ENCODE data around the gene YAF2. TPM values are rescaled to one million over a fixed set of nuclear protein-coding genes. Genes with fewer than 3 reads are reported as not detected.

The YAF2 gene
- total RNA-seq, 4 donors from 2014 or later: 16.5 to 42.3 (median 25.3) TPM

GRCh38 chr12:42174978-42175377 is 63.1 kb downstream of the YAF2 start:
- Histone ChIP-seq H3K4me3 (no peak overlapping the region), H3K36me3 (peaks cover 0 to 32% of the 10 kb centered on the region in 2 donors), H3K27me3 (no peaks in the 10 kb centered on the region), H3K27ac (no peak overlapping the region), H3K9me3 (no peaks in the 10 kb centered on the region), H3K4me1 (no peaks in the 10 kb centered on the region)
- TF ChIP-seq POLR2A (IDR thresholded peaks at IDR 0.05): no peak
- TF ChIP-seq CTCF (IDR thresholded peaks at IDR 0.05): no peak
- TF ChIP-seq POLR2AphosphoS5 (IDR thresholded peaks at IDR 0.05): no peak
- no peak for TF ChIP-seq EP300 (IDR thresholded peaks at IDR 0.05)
- 100% methylated on average over 1 of the region's 1 CpG for WGBS, 2 donors (ENCODE audit: low coverage in 1 of 2)
- no peak for ATAC-seq

GRCh38 chr12:42173961-42174521 is 64.0 kb downstream of the YAF2 start:
- Histone ChIP-seq H3K4me1 (no peaks in the 10 kb centered on the region), H3K9me3 (no peaks in the 10 kb centered on the region), H3K4me3 (no peak overlapping the region), H3K36me3 (peaks cover 0 to 28% of the 10 kb centered on the region in 2 donors), H3K27me3 (no peaks in the 10 kb centered on the region), H3K27ac (no peak overlapping the region)
- TF ChIP-seq CTCF (IDR thresholded peaks at IDR 0.05) (no peak), EP300 (IDR thresholded peaks at IDR 0.05) (no peak), POLR2A (IDR thresholded peaks at IDR 0.05) (no peak), POLR2AphosphoS5 (IDR thresholded peaks at IDR 0.05) (no peak)
- no peak for ATAC-seq

- no peak for ATAC-seq
- H3K27me3 ChIP-seq: no peaks in the 10 kb centered on the region
- peaks cover 0 to 26% of the 10 kb centered on the region in 2 donors for H3K36me3 ChIP-seq
- no peak for TF ChIP-seq EP300 (IDR thresholded peaks at IDR 0.05)
- no peak for TF ChIP-seq POLR2AphosphoS5 (IDR thresholded peaks at IDR 0.05)
- no peak for TF ChIP-seq CTCF (IDR thresholded peaks at IDR 0.05)
- no peak for TF ChIP-seq POLR2A (IDR thresholded peaks at IDR 0.05)
- H3K27ac ChIP-seq: no peak overlapping the region
- no peaks in the 10 kb centered on the region for H3K9me3 ChIP-seq
- H3K4me1 ChIP-seq: no peaks in the 10 kb centered on the region
- no peak overlapping the region for H3K4me3 ChIP-seq
- WGBS, 2 donors (ENCODE audit: low coverage in 1 of 2): 95 to 97% methylated on average over 4 of the region's 4 CpGs
Measured at GRCh38 chr12:42172441-42173210, 65.4 kb downstream of the YAF2 start.

GRCh38 chr12:42167711-42168110 is 70.3 kb downstream of the YAF2 start:
- TF ChIP-seq POLR2A (IDR thresholded peaks at IDR 0.05) (no peak), POLR2AphosphoS5 (IDR thresholded peaks at IDR 0.05) (no peak), CTCF (IDR thresholded peaks at IDR 0.05) (no peak), EP300 (IDR thresholded peaks at IDR 0.05) (no peak)
- Histone ChIP-seq H3K4me3 (no peak overlapping the region), H3K27ac (no peak overlapping the region), H3K36me3 (peaks cover 0 to 16% of the 10 kb centered on the region in 2 donors), H3K4me1 (no peaks in the 10 kb centered on the region), H3K9me3 (no peaks in the 10 kb centered on the region), H3K27me3 (no peaks in the 10 kb centered on the region)
- ATAC-seq: no peak
- 92 to 100% methylated on average over 5 to 6 of the region's 6 CpGs for WGBS, 2 donors (ENCODE audit: low coverage in 1 of 2)

- H3K4me1 ChIP-seq: no peaks in the 10 kb centered on the region
- H3K9me3 ChIP-seq: no peaks in the 10 kb centered on the region
- H3K36me3 ChIP-seq: peaks cover 0 to 12% of the 10 kb centered on the region in 2 donors
- H3K27ac ChIP-seq: no peak overlapping the region
- TF ChIP-seq POLR2A (IDR thresholded peaks at IDR 0.05) (no peak), POLR2AphosphoS5 (IDR thresholded peaks at IDR 0.05) (no peak), CTCF (IDR thresholded peaks at IDR 0.05) (no peak), EP300 (IDR thresholded peaks at IDR 0.05) (no peak)
- H3K4me3 ChIP-seq: no peak overlapping the region
- no peaks in the 10 kb centered on the region for H3K27me3 ChIP-seq
- no peak for ATAC-seq
Measured at GRCh38 chr12:42166501-42166900, 71.5 kb downstream of the YAF2 start.
